KOPT-K1 (cell line): ENCODE measurements around the gene C11orf58.

Source experiments
- H3K27ac ChIP-seq: fragments of 200-600 bp; sonication (generic); 2 replicates; pipeline ENCODE4 v1.5.1; 2016; ENCODE audit warnings: antibody characterized with exemption, mild to moderate bottlenecking, low read depth, low read length; ENCODE audit not compliant: poor library complexity, severe bottlenecking
- H3K36me3 ChIP-seq: fragments of 200-600 bp; sonication (generic); 2 replicates; pipeline ENCODE4 v1.5.1; 2017; ENCODE audit warnings: antibody characterized with exemption, mild to moderate bottlenecking, low read length, moderate library complexity; ENCODE audit not compliant: insufficient read depth
- H3K9me3 ChIP-seq: fragments of 200-600 bp; sonication (generic); 2 replicates; pipeline ENCODE4 v1.5.1; 2017; ENCODE audit warnings: antibody characterized with exemption, low read length, mild to moderate bottlenecking; ENCODE audit not compliant: insufficient read depth, poor library complexity, severe bottlenecking

The C11orf58 gene

DNA sequence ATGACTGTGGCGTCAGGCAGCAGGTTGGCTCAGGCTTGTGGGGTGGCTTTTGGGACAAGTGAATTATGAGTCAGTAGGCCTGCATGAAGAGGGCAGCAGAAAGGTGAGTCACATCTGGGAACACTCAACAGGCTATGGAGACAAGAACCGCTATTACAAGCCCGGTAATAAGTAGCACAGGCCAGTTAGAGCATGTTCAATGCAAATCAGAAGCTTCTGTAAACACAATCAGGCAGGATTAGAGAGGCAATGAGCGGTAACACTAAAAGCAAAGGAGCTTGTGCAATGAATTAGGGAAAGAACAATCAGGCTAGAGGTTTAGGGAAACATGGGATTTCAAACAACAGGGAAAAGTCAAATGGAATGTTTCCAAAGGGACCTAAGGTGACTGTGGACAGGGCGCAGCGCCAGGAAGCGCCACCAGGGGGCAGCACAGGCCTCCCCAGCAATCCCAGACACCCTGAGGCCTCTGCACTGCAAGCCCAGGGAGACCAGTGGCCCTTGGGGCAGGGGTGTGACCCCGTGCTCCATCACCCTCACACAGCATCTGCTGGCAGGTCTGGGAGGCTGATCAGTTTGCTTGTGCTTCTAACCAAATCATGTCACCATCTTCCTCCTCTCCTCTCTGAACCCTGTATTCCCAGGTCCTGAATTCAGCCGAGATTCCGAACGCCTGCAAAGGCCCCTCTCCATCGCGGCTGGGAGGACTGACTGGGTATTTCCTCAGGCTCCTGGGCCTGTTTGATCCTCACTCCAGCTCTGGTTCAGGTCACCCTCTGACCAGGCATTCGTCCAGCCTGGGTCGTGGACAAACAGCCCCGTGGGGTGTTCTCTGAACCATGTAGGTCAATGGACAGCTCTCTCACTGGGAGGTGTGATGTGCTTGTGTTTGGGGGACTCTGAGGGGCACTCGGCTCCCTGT lies 50.0 kb downstream of the C11orf58 start:
- no peaks in the 10 kb centered on the region for H3K9me3 ChIP-seq
- H3K36me3 ChIP-seq = no peaks in the 10 kb centered on the region
- H3K27ac ChIP-seq = no peak overlapping the region

GRCh38 chr11:16789063-16789420 lies 50.6 kb downstream of the C11orf58 start:
- Histone ChIP-seq H3K27ac (no peak overlapping the region), H3K9me3 (no peaks in the 10 kb centered on the region), H3K36me3 (no peaks in the 10 kb centered on the region)

DNA sequence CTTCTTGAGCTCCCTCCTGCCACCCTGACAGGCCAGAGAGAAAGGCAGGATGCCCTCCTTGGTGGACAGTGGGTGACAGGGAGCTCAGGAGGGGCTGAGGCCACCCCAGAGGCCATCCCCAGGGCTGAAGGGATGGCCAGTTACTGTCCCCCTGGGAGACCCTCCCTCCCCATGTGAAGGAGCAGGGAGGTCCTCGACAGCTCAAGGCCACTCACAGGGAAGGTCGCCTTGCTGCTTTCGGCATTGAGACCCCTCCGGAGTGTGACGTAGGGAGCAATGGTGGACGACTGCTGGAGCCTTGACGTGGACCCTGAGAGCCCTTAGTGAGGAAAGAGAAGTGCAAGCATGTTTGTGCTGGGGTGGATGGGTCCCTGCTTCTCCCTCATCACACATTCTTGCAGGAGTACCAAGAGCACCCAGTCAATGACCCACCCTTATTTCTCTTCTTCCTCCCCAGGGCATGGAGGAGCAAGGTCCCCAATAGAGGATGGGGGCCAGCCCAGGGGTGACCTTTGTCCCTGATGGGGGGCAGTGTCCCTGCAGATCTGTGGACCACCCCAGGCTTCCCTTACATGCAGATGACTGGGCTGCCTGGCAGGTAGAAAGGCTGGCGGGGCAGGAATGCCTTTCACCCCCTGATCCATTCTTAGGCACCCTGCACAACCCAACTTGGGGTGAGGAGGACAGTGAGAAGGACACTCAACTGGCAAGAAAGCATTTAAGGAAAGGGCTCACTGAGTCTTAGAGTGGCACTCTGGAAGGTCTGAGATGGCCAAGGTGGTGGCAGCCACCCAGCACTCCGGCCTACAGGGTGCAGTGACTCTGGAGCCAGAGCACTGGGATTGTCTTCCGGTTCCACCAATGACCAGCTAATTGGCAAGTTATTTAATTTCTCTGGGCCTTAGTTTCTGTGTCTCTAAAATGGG lies 51.4 kb downstream of the C11orf58 start:
- H3K27ac ChIP-seq = no peak overlapping the region
- H3K9me3 ChIP-seq = no peaks in the 10 kb centered on the region
- no peaks in the 10 kb centered on the region for H3K36me3 ChIP-seq

DNA sequence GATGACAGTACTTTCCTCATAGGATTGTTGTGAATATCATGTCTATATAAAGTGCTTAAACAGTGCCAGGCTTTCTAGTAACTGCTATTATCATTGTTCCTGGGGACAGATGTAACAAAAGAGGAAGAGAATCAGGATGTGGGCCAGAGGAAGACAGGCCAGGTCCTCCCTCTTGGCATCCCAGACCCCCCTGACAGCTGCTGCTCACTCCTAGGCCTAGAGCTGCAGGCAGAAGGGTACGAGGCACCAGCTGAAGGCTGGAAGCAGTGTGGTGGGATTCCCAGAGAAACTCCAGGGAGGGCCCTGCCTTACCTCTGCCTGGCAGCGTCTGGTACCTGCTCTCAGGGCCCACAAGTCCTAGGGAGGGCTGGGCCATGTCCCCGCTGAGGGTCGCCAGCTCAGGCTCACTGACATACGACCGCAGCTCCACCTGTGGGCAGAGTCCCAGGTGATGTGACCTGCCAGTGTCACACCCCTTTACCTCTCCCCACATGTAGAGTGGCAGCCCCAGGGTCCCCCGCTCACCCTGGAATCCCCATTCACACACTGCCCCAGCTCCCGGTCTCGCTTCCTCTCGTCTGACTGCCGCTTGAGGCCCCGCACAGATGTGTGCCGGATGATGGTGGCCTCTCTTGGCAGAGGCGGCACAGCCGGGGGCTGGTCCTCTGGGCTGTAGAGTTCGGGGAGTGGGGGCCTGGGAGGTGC lies 52.2 kb downstream of the C11orf58 start:
- Histone ChIP-seq H3K27ac (no peak overlapping the region), H3K36me3 (no peaks in the 10 kb centered on the region), H3K9me3 (no peaks in the 10 kb centered on the region)

DNA sequence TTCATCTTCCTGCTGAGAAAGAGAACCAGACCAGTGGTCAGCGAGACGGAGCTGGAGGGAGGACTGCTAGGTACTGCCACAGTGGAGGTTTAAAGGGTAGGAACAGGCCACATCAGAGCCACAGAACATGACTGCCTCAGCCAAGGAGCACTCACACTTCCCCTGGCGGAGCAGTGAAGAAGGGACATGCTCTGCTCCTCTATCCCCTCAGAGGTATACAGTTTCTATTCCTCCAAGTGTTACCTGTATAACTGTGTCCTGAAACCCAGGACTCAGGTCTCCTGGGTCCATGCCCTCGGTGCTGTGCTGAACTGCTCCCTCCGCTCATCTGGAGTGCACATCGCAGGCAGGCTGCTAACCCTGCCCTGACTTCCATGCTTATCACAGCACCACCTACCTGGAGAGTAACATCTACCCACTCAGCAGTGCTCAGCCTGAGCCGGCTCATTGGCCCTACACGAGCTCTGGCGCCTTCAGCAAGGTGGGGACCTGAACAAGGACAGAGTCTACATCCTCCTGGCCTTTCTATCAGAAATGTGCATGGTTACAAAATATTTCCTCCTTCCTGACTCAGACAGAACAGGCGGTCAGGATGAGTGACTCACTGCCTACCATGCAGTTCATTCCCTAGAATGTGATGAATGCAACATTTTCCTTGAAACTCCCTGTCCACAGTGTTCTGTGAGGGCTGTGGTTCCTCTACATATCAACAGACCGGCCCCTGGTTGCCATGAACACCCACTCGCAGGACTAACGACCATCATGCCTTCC lies 52.9 kb downstream of the C11orf58 start:
- Histone ChIP-seq H3K27ac (no peak overlapping the region), H3K36me3 (no peaks in the 10 kb centered on the region), H3K9me3 (no peaks in the 10 kb centered on the region)

DNA sequence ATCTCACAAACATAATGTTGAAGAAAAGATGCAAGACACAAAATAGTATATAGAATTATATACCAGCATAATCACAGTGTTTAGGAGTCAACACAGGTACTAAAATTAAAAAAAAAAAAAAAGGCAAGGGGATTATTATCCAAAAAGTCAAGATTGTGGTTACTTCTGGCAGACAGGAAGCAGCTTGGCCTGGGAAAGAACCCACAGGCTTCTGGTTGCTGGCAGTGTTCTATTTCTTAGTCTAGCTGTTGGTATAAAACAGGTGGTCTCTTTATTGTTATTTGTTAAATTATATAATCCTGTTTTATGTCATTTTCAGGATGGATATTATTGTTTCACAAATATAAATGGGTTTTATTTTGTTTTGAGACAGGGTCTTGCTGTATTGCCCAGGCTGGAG lies 54.0 kb downstream of the C11orf58 start:
- Histone ChIP-seq H3K36me3 (no peaks in the 10 kb centered on the region), H3K9me3 (no peaks in the 10 kb centered on the region), H3K27ac (no peak overlapping the region)

DNA sequence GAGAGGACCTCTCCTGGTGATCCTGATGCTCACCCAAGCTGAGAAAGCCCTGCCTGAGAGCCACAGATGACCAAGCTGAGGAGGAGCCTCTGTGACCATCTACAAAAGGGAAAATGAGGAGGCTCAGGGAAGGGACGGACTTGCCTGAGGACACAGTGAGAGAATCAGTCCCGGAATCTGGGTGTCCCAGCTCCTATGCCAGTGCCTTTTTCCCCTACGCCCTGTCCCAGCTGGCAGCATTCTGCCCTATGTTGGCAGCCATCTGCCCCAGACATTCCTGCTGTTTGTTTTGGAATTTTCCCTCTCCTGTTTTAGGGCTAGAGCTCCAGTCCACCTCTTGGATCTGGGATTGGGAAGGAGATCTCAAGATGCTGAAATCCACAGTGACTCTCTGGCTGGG lies 54.6 kb downstream of the C11orf58 start:
- no peak overlapping the region for H3K27ac ChIP-seq
- no peaks in the 10 kb centered on the region for H3K9me3 ChIP-seq
- no peaks in the 10 kb centered on the region for H3K36me3 ChIP-seq

DNA sequence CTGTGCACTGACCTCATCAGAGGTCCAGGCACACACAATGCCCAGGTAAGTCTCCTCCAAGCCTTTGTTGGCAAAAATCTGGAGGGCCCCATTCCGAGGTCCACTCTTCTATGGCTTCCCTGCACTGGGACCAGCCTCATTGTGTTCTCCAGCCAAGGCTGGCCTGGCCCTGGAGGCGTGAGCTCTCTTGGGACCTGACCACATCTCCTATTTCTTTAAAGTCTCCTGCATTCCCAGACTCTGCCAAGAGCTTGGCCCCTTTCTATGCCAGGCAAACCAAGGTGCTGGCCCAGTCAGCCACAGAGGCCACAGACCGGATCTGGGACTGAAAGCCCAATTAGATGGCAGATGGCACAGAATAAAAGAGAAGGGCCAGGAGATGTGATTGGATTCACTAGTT lies 55.1 kb downstream of the C11orf58 start:
- Histone ChIP-seq H3K27ac (no peak overlapping the region), H3K36me3 (no peaks in the 10 kb centered on the region), H3K9me3 (no peaks in the 10 kb centered on the region)

DNA sequence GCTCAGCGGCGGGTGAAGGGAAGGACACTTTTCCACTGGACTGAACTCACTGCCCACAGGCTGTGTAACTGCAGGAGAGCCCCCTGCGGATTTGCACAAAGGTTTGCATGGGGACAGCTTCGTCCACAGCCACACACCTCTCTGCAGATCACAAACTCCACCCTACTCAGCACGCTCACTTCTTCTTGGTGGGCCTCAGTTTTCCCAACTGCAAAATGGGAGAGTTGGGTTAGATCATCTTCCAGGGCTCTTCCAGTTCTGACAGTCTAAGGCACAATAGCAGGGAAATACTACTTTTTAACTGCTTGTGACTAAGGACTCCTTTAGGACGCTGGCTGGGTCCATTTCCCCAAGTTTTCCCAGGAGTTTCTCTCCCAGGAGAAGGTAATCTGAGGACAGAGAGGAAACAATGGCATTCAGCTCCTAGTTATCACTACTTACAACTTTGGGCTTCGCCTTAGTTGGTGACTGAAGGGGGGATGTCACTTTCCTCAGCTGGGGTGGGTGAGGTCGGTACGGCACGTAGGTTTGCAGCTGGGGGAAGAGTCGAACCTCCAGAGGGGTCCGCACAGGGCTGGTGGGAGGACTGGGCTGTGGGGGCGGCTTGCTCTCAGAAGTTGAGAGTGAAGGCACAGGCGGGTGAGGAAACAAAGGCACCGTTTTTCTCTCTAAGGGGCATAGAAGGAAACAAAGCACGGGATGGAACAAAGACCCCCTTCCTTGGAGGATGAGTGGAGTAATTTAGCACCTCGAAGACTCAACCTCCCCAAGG lies 55.8 kb downstream of the C11orf58 start:
- no peaks in the 10 kb centered on the region for H3K9me3 ChIP-seq
- no peak overlapping the region for H3K27ac ChIP-seq
- H3K36me3 ChIP-seq = no peaks in the 10 kb centered on the region

DNA sequence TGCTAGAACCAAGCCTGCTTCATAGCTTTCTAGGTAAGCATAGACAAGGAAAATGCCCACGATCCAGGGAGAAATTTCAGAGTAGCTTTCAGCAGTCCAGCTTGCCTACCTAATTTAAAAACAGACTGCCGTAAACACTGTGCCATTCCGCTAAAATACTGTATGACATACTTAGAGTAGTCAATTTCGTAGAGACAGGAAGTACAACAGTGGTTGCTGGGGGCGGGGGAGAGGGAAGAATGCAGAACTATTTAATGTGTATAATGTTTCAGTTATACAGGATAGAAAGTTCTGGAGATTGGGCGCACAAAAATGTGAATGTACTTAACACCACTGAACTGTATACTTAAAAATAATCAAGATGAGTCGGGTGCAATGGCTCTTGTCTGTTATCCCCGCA lies 56.7 kb downstream of the C11orf58 start:
- Histone ChIP-seq H3K9me3 (no peaks in the 10 kb centered on the region), H3K27ac (no peak overlapping the region), H3K36me3 (no peaks in the 10 kb centered on the region)

DNA sequence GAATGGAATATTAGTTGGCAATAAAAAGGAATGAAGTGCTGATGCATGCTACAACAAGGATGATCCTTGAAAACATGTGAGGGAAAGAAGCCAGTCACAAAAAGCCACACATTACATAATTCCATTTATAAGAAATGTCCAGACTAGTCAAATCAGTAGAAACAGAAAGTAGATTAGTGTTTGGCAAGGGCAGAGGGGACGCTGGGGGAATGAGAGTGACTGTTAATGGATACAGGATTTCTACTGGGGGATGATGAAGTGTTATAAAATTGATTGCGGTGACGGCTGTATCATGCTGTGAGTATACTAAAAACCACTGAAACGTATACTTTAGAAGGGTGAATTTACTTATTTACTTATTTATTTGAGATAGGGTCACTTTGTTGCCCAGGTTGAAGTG lies 57.9 kb downstream of the C11orf58 start:
- H3K36me3 ChIP-seq = no peaks in the 10 kb centered on the region
- H3K9me3 ChIP-seq = no peaks in the 10 kb centered on the region
- H3K27ac ChIP-seq = no peak overlapping the region

DNA sequence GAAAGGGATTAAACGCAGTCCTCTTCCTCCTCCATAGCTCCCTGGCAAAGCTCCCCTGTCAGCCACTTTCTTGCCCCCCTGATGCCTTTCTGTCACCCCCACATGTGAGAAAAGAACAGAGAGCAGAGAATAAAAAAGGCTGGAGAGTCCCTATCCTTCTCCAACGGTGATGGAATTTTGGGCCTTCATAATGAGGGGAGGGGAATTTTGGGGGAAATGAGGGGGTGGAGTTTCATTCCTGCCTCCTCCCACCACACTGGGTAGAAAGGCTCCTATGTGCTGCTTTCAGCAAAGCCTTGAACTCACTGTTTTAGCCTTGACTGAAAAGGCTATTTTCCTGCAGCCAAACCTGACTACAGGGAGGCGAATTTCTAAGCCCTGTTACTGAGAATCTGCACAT lies 59.3 kb downstream of the C11orf58 start:
- no peak overlapping the region for H3K27ac ChIP-seq
- no peaks in the 10 kb centered on the region for H3K36me3 ChIP-seq
- no peaks in the 10 kb centered on the region for H3K9me3 ChIP-seq

GRCh38 chr11:16799221-16799620 lies 60.8 kb downstream of the C11orf58 start:
- H3K27ac ChIP-seq = no peak overlapping the region
- no peaks in the 10 kb centered on the region for H3K36me3 ChIP-seq
- no peaks in the 10 kb centered on the region for H3K9me3 ChIP-seq

GRCh38 chr11:16799890-16800289 lies 61.4 kb downstream of the C11orf58 start:
- Histone ChIP-seq H3K36me3 (no peaks in the 10 kb centered on the region), H3K27ac (no peak overlapping the region), H3K9me3 (no peaks in the 10 kb centered on the region)
